ENCODE measurements around the gene IGFALS.

IGFALS gene

DNA sequence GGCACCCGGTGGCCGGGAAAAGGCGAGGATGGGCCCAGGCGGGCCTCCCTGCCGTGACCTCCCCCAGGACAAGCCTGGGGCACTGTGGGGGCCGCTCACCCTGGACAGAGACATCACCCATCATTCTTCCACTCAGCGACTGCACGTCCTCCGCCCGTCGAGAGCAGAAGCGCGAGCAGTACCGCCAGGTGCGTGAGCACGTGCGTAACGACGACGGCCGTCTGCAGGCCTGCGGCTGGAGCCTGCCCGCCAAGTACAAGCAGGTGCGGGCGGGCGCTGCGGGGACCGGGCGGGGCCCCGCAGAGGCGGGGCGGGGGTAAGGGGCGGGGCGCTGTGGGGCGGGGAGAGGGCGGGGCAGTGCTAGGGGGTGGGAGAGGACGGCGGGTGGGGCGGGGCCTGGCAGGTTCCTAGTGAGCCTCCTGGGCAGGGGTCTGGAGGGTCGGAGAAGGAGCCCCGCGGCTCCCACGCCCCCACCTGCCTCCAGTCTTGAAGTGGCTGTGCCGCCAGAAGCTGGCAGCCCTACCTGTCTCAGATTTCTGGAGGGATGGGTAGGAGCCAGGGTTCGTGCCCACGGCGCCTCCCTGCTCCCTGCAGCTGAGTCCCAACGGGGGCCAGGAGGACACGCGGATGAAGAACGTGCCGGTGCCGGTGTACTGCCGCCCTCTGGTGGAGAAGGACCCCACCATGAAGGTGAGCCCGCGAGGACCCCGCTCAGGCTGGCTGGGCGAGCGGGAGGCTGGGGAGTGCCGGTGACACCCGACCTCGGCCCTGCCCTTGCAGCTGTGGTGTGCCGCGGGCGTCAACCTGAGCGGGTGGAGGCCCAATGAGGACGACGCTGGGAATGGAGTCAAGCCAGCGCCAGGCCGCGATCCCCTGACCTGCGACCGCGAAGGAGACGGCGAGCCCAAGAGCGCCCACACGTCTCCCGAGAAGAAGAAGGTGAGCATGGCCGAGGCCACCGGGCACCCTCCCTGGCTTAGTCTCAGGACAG, 29.7 kb downstream of the IGFALS start:
- no peak for DNase-seq

DNA sequence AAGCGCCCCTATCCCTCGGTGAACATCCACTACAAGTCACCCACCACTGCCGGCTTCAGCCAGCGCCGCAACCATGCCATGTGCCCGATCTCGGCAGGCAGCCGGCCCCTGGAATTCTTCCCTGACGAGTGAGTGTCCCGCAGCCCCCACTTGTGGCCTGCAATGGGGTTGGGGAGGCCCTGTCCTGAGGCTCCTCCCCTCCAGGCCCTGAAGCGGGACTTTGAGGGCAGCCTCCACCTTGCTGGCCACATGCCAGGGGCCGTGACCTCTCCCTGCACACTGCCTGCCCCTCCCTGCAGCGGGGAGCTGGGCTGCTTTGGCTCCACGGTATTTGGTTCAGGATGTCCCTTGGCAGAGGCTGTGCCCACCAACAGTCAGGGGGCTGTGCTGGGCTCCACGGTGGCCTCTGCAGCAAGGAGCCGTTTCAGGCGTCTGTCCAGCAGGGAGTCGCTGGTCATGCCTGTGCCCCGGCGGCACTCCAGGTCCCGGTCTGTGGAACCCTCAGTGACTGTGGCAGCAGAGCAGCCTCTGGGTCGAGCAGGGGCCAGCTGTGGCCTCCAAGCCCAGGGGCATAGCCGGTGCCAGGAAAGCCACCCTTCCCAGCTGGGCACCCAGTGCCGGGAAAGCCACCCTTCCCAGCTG, 30.5 kb downstream of the IGFALS start:
- no peak for DNase-seq

DNA sequence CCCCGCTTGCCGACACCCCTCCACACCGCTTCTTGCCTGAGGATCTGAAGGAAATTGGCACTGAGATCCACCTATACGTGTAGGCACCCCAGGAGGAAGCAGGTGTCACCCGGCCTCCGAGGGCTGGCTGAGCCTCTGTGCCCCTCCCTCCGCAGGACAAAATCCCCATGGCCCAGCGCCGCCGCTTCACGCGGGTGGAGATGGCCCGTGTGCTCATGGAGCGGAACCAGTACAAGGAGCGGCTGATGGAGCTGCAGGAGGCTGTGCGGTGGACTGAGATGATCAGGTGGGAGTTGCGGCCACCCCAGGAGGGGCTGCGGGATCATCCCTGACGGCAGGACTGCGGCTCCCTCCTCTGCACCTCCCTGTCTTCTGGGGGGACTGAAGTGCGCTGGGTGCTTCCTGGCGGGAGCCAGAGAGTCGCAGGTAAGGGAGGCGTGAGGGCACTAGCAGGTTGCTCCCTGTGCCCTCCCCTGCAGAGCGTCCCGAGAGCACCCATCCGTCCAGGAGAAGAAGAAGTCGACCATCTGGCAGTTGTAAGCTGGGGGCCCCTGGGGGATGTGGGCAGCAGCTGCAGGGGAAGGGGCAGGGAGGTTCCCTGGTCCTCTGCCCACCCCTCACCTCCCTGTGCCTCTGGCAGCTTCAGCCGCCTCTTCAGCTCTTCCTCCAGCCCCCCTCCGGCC, 31.2 kb downstream of the IGFALS start:
- DNase-seq: no peak

DNA sequence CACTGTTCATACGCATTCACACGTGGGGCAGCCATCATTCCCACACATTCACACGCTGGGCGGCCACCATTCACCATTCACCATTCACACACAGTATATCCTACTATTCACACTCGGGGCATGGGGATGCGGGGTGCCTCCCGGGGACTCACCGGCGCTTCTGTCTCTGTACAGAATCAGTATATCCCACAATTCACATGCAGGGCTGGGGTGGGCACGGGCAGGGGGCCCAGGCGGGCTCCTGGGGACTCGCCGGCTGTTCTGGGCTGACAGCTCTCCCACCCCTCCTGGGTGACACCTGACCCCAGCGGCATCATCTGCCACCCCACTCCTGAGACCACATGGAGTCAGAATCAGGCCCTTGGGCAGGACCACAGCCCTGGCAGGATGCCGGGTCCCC, 31.8 kb downstream of the IGFALS start:
- no peak for DNase-seq

GRCh38 chr16:1760911-1761310, 32.6 kb downstream of the IGFALS start:
- no peak for DNase-seq

- DNase-seq: no peak
Observed at GRCh38 chr16:1759511-1759910, 34.0 kb downstream of the IGFALS start.

DNA sequence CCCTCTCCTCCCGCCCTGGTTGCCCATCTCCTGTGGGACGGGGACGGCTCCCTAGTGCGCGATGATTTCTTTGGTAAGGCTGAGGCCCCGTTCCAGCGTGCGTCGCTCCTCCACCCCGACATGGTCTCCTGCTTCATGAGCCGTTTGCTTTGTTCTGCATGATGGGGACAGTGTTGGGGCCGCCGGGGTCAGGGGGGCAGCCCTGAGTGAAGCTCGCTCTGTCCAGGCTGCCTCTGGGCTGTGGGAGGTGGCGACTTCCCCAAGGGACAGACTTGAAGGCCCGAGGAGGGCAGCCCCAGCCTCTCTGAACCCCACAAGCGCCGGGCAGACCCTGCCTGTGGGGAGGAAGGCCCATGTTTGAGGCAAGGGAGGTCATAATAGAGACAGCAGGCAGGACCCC, 34.6 kb downstream of the IGFALS start:
- DNase-seq: no peak

DNA sequence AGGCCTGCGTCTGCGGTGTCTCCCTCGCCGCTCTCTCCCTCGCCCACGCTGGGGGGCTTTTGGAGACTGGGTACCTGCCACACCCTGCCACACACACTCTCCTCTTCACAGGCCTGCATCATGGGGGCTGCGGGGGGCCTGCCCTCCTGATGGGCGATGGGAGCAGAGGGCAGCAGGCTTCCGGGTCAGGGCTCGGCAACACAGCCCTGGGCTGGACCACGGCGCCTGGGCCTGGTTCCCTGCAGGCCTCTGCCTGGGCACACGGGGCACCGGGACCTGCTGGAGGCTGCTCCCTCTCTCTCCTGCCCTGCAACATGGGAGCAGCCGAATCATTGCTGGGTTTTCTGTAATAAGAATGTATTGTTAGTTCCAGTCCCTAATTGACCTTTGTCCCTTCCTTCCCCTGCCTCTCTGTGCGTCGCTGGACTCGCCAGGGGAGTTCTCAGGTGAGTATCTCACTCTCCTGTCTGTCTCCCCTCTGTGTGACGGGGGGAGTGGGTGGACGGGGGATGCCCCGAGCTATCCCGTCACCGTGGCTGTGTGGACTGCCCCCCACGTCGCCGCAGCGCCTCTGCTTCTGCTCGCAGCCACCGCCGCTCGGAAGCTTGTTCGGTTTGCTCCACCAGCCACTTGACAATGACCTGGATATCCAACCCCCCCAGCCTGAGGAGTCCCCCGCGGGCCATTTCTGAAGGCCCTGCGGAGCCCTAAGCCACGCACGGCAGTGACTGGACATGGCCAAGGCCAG, 35.6 kb downstream of the IGFALS start:
- DNase-seq: no peak

- DNase-seq: no peak
Observed at GRCh38 chr16:1754204-1754603, 39.3 kb downstream of the IGFALS start.

DNA sequence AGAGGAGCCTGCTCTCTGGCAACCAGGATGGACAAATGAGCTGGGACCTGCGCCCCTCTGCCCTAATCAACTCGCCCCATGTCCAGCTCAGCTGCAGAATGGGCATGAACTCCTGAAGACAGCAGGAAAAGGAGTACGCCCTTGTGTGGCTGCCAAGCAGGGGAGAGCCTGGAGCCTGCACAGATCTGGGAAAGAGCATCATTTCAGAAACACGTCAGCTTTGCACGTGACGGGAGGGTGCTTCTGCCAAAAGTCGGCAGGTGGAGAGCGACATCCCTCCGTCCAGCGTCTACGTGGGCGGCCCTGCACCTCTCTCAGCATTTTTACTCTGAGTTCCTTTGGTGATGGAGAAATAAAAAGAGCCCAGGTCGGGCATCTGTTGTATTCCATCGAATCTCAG, 40.7 kb downstream of the IGFALS start:
- DNase-seq: no peak

DNA sequence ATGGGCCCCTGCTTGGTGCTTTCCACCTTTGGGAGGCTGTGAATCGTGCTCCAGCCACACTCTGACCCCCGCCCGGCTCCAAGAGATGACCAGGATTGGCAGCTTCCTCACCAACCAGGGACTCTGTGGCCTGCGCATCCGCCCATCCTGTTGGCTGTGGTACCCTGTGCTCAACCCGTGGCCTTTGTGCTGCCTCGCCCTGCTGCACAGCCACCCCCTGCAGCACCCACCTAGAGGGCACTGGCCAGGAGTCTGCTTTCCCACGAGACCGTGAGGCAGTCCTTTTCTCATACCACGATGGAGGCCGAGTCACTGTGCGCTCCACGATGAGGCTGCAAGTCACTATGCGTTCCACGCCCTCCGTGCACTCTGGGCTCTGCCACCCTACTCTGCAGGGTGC, 41.6 kb downstream of the IGFALS start:
- no peak for DNase-seq

DNA sequence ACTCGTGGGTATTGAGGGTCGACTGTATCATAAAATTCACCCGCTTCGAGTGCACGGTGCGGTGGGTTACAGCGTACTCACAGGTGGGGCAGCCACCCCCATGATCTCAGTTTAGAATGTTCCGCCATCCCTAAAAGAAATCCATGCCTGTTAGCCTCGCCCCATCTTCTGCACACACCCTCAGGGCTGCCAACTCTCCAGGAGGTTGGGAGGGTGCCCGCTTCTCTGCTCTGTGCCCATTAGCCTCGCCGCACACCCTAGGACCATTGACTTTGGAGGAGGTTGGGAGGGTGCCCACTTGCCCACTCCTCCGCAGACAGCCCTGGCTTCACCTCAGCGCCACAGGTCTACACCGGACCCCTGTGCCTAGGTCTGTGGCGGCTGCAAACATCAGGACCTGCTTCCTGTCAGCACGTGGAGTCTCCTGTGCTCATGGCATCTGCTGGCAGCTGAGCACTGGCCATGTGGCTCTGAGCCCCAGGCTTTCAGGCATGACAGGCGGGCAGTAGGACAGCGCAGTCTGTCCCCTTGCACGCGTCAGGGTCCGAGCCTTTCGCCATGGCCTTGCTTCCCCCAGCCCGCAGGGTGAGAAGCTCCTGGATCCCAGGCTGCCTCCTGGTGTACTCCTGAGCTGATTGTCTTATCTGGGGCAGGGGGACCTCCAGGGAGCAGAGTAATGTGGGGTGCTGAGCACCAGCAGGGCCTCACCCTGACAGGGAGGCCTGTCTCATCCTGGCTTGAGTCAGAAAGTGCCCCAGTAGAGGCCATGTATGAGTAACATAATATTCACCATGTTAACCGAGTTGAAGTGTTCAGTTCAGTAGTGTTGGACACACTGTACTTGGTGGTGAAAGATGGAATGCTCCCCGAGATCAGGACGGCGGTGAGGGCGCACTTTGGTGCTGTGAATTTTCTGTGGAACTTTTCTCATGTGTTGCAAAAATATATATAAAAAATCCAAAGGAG, 44.1 kb downstream of the IGFALS start:
- no peak for DNase-seq

DNA sequence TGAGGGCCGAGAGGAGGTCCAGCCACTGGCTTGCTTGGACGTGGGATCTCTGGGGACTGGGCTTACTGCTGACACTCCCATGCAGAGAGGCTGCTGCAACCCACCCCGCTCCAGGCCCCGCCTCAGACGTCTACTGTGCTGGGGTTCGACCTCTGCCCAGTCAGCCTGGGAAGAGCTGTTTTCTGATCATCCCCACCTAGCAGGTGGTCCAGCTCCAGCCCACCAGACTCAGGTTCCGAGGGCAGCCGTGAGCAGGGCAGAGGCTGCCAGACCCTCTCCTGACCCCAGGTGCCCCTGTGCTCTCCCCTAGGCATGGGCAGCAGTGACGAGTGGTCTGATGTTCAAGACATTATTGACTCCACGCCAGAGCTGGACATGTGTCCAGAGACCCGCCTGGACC, 45.6 kb downstream of the IGFALS start:
- DNase-seq: no peak

DNA sequence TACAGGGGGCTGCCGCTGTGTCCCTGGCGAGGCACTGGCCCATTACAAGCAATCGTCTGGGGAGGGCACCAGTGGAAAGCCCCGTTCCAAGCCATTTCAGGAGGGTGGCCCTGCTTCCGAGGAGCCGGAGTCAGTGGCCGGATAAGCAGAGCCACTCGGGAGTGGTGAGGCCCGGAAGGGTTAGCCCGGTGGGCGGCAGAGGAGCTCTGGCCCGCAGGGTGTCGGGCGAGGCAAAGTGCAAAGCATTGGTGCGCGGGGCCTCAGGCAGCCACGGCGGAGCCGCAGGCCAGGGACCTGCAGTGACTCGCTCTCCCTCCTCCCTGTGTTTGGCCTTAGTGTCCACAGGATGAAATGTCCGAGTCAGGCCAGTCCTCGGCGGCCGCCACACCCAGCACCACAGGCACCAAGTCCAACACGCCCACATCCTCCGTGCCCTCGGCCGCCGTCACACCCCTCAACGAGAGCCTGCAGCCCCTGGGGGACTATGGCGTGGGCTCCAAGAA, 46.8 kb downstream of the IGFALS start:
- no peak for DNase-seq

DNA sequence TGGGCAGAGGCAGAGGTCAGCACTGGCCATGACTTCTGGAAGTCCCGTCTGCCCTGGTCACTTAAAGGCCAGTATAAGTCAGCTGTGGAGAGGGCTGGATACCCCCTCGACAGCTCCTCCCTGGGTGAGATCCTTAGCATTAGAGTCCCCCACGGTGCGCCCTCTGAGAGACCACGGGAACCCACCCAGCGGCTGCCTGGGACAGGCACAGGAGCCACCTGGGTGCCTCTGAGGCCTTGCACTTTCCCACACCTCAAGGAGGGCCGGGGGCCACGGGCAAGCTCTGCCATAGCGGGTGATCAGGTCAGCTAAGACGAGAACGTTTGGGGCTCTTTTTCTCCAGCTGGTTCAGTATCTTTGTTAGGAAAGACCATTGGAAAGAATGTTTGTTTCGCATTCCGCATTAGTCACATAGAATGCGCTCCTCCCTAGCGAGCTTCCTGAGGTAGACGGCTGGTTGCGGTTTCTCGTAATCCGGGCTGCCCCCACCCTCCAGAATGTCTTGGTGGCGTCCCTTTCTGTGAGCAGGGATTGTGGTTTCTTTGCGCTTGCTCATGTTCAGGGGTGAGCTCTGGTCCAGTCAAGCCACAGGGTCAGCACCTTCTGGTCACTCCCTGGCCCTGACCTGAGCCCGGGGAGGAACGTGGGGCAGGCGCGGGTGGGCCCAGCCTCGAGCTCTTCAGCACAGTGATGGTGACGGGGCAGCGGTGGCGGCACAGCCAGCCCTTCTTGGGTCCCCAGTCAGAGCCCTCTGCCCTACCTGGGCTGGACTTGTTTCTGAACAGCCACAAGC, 47.4 kb downstream of the IGFALS start:
- no peak for DNase-seq

- DNase-seq: no peak
Observed at GRCh38 chr16:1745181-1745899, 48.2 kb downstream of the IGFALS start.

DNA sequence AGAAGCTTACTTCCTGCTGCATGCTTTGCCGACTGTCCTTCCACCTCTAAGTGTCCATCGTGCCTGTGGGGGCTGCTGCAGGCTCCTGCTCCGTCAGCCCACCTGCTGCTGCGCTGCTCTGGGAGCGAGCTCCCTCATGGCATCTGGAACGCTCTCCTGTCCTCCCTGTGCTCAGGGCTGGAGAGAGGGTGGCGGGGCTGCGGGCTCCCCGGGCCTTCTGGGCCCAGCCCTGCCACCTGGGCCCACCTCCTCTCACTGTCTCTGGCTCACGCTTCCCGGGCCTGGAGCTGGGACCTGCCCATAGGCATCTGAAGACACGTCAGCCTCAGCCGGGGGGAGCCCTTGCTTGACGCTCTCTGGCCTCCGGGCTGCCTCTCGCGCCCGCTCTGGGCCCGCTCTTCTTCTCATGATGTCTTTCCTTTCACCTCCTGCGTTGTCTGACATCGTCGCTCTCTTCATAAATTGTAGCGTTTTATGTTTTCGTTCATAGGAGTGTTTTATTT, 49.1 kb downstream of the IGFALS start:
- no peak for DNase-seq

DNA sequence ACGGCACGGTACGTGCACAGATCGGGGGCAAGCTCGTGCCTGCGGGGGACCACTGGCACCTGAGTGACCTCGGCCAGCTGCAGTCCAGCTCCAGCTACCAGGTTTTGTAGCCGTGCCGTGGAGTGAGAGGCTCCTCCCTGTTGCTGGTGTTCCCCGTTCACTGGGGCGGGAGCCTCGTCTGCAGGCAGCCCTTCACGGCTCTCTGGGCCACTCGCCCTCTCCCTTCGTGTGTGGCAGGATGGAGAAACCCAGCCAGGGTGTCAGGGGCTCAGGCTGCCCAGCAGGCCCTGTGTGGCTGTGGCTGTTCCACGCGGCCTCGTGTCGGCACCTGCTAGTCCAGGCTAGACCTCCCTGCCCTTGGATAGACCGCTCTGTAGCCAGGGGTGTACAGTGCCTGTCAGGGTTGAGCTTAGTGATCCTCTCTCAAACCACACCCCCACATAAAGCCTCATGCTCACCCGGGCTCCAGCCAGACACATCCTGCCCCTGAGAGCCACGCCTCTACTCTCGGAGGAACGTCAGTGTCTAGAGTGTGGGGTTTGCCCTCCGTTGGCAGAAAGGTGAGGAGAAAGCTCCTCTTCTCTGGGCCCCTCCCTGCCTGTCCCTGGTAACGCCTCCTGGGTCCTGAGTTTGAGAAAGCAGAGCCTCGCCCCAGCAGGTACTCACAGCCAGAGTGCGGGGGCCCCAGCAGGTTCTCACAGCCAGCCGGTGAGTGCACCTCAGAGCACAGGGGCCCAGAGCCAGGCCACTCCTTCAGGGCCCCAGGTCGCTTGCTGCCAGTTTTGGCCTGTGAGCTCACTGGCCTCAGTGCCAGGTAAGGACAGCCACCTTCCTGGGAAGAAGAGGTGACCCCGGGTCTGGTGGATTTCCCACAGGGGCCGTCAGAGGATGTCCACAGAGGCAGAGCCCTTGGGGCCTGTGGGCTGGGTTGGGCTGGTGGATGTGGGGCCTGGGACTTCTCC, 49.8 kb downstream of the IGFALS start:
- no peak for DNase-seq

All from COR-L47 (cell line).